ENCODE results near the gene GALNT6.

GRCh38 chr12:51322452-51322851, 68.8 kb downstream of the GALNT6 start:
- no peak for TF ChIP-seq CTCF (conservative IDR thresholded peaks at IDR 0.05; ENCODE audit: low read depth, low read length)
- no peak for TF ChIP-seq EZH2phosphoT487 (IDR thresholded peaks at IDR 0.05; ENCODE audit: borderline replicate concordance, low read length)
- TF ChIP-seq EZH2 (IDR thresholded peaks at IDR 0.05; ENCODE audit: low read length, unreplicated experiment): no peak

Data from PC-3 (cell line).